ENCODE results near the gene CPE.

The CPE gene

DNA sequence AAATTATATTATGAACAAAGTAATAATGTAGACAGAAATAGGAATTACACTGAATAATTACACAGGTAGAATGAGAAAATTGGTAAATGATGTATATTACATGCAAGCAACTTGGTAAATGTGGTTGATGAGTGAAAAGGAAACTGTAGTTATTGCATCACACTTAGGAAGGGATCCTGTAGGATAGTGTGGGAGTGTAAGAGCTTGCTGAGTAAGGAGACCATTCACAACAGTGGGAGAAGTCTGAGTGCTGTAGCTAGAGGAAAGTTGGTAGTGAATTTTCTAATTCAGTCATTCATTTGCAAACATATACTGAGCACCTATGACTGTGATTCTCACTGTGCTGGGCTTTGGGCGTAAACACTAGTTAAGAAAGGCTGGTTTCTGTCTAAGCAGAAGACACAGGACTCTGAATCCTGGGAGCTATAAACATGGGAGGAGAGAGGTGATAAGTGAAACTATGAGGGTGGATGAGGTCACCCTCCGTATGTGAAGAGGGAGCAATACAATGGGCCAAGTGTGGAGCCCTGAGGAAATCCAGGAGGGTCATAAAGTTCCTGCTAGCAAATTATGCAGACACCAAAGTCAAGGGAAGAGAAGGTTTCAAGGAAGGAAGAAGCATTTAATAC is 14.2 kb upstream of the CPE start:
- no peak overlapping the region for H3K27ac ChIP-seq (ENCODE audit: low read depth, low read length, poor library complexity, severe bottlenecking)

GRCh38 chr4:165367040-165367439 is 11.8 kb upstream of the CPE start:
- Histone ChIP-seq H3K27ac (ENCODE audit: low read depth, low read length, poor library complexity, severe bottlenecking) (no peak overlapping the region), H3K36me3 (ENCODE audit: insufficient read depth, low read length) (no peaks in the 10 kb centered on the region), H2AFZ (ENCODE audit: low read length) (no peak overlapping the region), H3K4me2 (ENCODE audit: low read length) (no peak overlapping the region), H3K9me3 (ENCODE audit: low read length) (no peaks in the 10 kb centered on the region), H3K27me3 (ENCODE audit: insufficient read depth, low read length) (no peaks in the 10 kb centered on the region), H3K4me1 (ENCODE audit: insufficient read depth, low read length, severe bottlenecking) (no peaks in the 10 kb centered on the region), H3K9me2 (ENCODE audit: low read depth, low read length) (no peaks in the 10 kb centered on the region), H3K79me2 (ENCODE audit: insufficient read depth, low read length) (no peaks in the 10 kb centered on the region), H3K9ac (ENCODE audit: low read length) (no peak overlapping the region), H3K4me3 (ENCODE audit: low read depth, low read length, poor library complexity, severe bottlenecking) (no peak overlapping the region), H3F3A (ENCODE audit: insufficient read depth, low read length) (no peaks in the 10 kb centered on the region), H4K20me1 (ENCODE audit: insufficient read depth, low read length) (no peaks in the 10 kb centered on the region)
- TF ChIP-seq EZH2 (IDR thresholded peaks at IDR 0.05; ENCODE audit: borderline replicate concordance, low read length) (no peak), CTCF (IDR thresholded peaks at IDR 0.05; ENCODE audit: low read length) (no peak)

More for the DNA sequence above, 14.2 kb upstream of the CPE start:
- Histone ChIP-seq H3K9me3 (ENCODE audit: low read length) (no peaks in the 10 kb centered on the region), H3K79me2 (ENCODE audit: insufficient read depth, low read length) (no peaks in the 10 kb centered on the region), H3K4me2 (ENCODE audit: low read length) (no peak overlapping the region), H3K27me3 (ENCODE audit: insufficient read depth, low read length) (no peaks in the 10 kb centered on the region), H3K9me2 (ENCODE audit: low read depth, low read length) (no peaks in the 10 kb centered on the region), H3K4me1 (ENCODE audit: insufficient read depth, low read length, severe bottlenecking) (no peaks in the 10 kb centered on the region), H2AFZ (ENCODE audit: low read length) (no peak overlapping the region), H3K4me3 (ENCODE audit: low read depth, low read length, poor library complexity, severe bottlenecking) (no peak overlapping the region), H3K36me3 (ENCODE audit: insufficient read depth, low read length) (no peaks in the 10 kb centered on the region), H4K20me1 (ENCODE audit: insufficient read depth, low read length) (no peaks in the 10 kb centered on the region), H3K9ac (ENCODE audit: low read length) (no peak overlapping the region), H3F3A (ENCODE audit: insufficient read depth, low read length) (no peaks in the 10 kb centered on the region)
- TF ChIP-seq EZH2 (IDR thresholded peaks at IDR 0.05; ENCODE audit: borderline replicate concordance, low read length): no peak
- no peak for TF ChIP-seq CTCF (IDR thresholded peaks at IDR 0.05; ENCODE audit: low read length)

GRCh38 chr4:165368114-165368513 is 10.7 kb upstream of the CPE start:
- H2AFZ ChIP-seq (ENCODE audit: low read length): no peak overlapping the region
- no peak overlapping the region for H3K27ac ChIP-seq (ENCODE audit: low read depth, low read length, poor library complexity, severe bottlenecking)
- no peaks in the 10 kb centered on the region for H3K4me1 ChIP-seq (ENCODE audit: insufficient read depth, low read length, severe bottlenecking)
- H3F3A ChIP-seq (ENCODE audit: insufficient read depth, low read length): no peaks in the 10 kb centered on the region
- H4K20me1 ChIP-seq (ENCODE audit: insufficient read depth, low read length): no peaks in the 10 kb centered on the region
- no peak for TF ChIP-seq EZH2 (IDR thresholded peaks at IDR 0.05; ENCODE audit: borderline replicate concordance, low read length)
- TF ChIP-seq CTCF (IDR thresholded peaks at IDR 0.05; ENCODE audit: low read length): no peak
- H3K36me3 ChIP-seq (ENCODE audit: insufficient read depth, low read length): no peaks in the 10 kb centered on the region
- no peaks in the 10 kb centered on the region for H3K27me3 ChIP-seq (ENCODE audit: insufficient read depth, low read length)
- no peak overlapping the region for H3K9ac ChIP-seq (ENCODE audit: low read length)
- no peaks in the 10 kb centered on the region for H3K9me2 ChIP-seq (ENCODE audit: low read depth, low read length)
- no peaks in the 10 kb centered on the region for H3K79me2 ChIP-seq (ENCODE audit: insufficient read depth, low read length)
- no peaks in the 10 kb centered on the region for H3K9me3 ChIP-seq (ENCODE audit: low read length)
- no peak overlapping the region for H3K4me3 ChIP-seq (ENCODE audit: low read depth, low read length, poor library complexity, severe bottlenecking)
- no peak overlapping the region for H3K4me2 ChIP-seq (ENCODE audit: low read length)

Data from OCI-LY1 (cell line).